GM10266 (cell line): ENCODE results near the gene MAP2K5.
"Not testable (repeated sequence)": the region's sequence is repeated elsewhere in the genome, so short reads cannot be mapped to it uniquely, and the experiment has no call there.

Experiments used
- DNase-seq: peaks from one replicate; pipeline ENCODE4 v3.0.0; 2012; ENCODE audit errors: extremely low spot score
- CTCF ChIP-seq: IDR thresholded peaks from 2 replicates; pipeline ENCODE4 v1.5.1; 2012; ENCODE audit warnings: mild to moderate bottlenecking, low read depth; ENCODE audit not compliant: control insufficient read depth, insufficient read depth; ENCODE audit errors: missing control alignments

Gene MAP2K5

GRCh38 chr15:67622110-67622509 lies 79.6 kb downstream of the MAP2K5 start:
- no peak for TF ChIP-seq CTCF
- no peak for DNase-seq

GRCh38 chr15:67632261-67632660 lies 89.8 kb downstream of the MAP2K5 start:
- DNase-seq: no peak
- TF ChIP-seq CTCF: no peak

DNA sequence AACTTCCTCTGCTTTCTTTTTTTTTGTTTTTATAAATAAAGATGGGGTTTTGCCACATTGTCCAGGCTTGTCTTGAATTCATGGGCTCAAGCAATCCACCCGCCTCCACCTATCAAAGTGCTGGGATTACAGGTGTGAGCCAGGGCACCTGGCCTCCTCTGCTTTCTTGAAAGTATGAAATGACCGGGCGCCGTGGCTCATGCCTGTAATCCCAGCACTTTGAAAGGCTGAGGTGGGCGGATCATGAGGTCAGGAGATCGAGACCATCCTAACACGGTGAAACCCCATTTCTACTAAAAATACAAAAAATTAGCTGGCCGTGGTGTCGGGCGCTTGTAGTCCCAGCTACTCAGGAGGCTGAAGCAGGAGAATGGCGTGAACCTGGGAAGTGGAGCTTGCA lies 93.4 kb downstream of the MAP2K5 start:
- DNase-seq: not testable (repeated sequence)

DNA sequence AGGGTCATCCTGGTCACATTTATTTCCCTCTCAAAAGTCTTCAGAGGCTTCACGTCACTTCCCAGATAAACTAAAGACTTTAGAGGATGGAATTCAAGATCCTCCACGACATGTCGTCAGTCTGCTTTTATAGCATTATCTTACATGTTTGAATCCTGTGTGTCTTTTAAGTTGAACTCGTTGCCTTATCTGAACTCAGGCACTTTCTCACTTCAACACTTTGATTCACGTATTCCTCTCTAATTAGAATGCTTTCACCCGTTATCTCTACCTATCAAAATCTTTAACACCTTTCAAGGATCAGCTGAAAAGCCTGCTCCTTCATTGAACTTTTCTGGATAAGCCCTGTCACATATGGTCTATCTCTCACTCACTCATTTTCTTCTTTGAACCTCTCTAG lies 97.1 kb downstream of the MAP2K5 start:
- no peak for TF ChIP-seq CTCF

GRCh38 chr15:67641453-67641852 lies 99.0 kb downstream of the MAP2K5 start:
- no peak for TF ChIP-seq CTCF
- DNase-seq: no peak

More for the DNA sequence above, 97.1 kb downstream of the MAP2K5 start:
- no peak for DNase-seq

DNA sequence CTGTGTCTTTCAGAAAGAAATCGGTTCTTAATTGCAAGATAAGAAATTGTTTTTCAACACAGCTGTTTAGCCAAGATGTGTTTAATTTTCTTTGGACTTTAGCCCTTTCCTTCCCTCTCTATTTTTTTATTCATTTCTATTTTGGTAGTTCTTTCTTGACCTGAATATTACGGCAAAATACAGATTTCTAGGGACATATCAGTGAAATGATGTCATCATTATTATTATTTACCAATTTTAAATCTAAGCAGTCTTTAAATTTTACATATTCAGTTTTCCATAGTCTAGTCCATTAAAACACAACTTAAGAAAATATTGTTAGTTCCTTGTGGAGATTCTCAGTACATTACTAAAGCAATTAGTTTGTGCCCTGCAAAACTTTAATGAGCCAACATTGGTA lies 104.3 kb downstream of the MAP2K5 start:
- no peak for DNase-seq
- no peak for TF ChIP-seq CTCF

DNA sequence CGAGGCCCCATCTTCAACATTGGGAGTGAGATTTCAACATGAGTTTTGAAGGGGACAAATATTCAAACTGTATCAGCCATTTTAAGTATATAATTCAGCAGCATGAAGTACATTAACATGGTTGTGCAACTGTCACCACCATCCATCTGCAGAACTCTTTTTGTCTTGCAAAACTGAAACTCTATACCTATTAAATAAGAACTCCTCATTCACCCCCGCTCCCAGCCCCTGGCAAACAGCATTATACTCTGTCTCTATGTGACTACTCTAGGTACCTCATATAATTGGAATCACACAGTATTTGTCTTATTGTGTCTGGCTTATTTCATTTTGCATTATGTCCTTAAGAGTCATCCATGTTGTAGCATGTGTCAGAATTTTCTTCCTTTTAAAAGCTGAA lies 110.1 kb downstream of the MAP2K5 start:
- no peak for DNase-seq
- no peak for TF ChIP-seq CTCF

- DNase-seq: no peak
- TF ChIP-seq CTCF: no peak
These were observed 117.9 kb downstream of the MAP2K5 start for GRCh38 chr15:67660446-67660845.
